OCI-LY3 (cell line): ENCODE data around the gene BIK.

Experiments used
- H2AFZ ChIP-seq: fragments of 200-600, 300-600 bp; shearing (Covaris generic); 2 replicates; pipeline ENCODE4 v1.6.0; 2014; ENCODE audit warnings: antibody characterized with exemption, low read depth, low read length
- H3K27ac ChIP-seq: fragments of 200-600, 300-600 bp; sonication (generic); 2 replicates; pipeline ENCODE4 v1.5.1; 2014; ENCODE audit warnings: mild to moderate bottlenecking, low read length, moderate library complexity, mixed read lengths
- H3K27me3 ChIP-seq: fragments of 200-600, 300-600 bp; sonication (generic); 2 replicates; pipeline ENCODE4 v1.6.1; 2014; ENCODE audit warnings: low read depth, low read length, mixed read lengths
- H3K36me3 ChIP-seq: fragments of 200-600, 300-600 bp; sonication (generic); replicated peaks from 2 replicates; pipeline ENCODE3; 2014; ENCODE audit warnings: low read depth, low read length, mixed read lengths
- H3K4me1 ChIP-seq: fragments of 300-600, 200-600 bp; sonication (generic); 2 replicates; pipeline ENCODE4 v1.6.1; 2014; ENCODE audit warnings: low read length, mixed read lengths
- H3K4me2 ChIP-seq: fragments of 200-600, 300-600 bp; sonication (generic); 2 replicates; pipeline ENCODE4 v1.6.1; 2014; ENCODE audit warnings: low read length, mixed read lengths
- H3K4me3 ChIP-seq: fragments of 300-600, 200-600 bp; sonication (generic); 2 replicates; pipeline ENCODE4 v1.5.1; 2014; ENCODE audit warnings: antibody characterized with exemption, mild to moderate bottlenecking, low read length, moderate library complexity
- H3K79me2 ChIP-seq: fragments of 300-600, 200-600 bp; shearing (Covaris generic); 2 replicates; pipeline ENCODE4 v1.6.1; 2014; ENCODE audit warnings: mild to moderate bottlenecking, low read length, mixed read lengths
- H3K9ac ChIP-seq: fragments of 300-600, 200-600 bp; shearing (Covaris generic); 2 replicates; pipeline ENCODE4 v1.6.0; 2014; ENCODE audit warnings: mild to moderate bottlenecking, low read length, moderate library complexity
- H3K9me3 ChIP-seq: fragments of 200-600, 300-600 bp; shearing (Covaris generic); 2 replicates; pipeline ENCODE4 v1.6.1; 2014; ENCODE audit warnings: low read length, mixed read lengths; ENCODE audit not compliant: insufficient read depth
- H4K20me1 ChIP-seq: fragments of 200-600, 300-600 bp; sonication (generic); 2 replicates; pipeline ENCODE4 v1.6.1; 2016; ENCODE audit warnings: low read length, mixed read lengths; ENCODE audit not compliant: insufficient read depth
- EZH2phosphoT487 ChIP-seq: fragments of 200-600 bp; shearing (Covaris generic); IDR thresholded peaks from 2 replicates; pipeline ENCODE4 v1.6.1; 2018; ENCODE audit warnings: antibody characterized with exemption, mixed run types, low read depth
- TF ChIP-seq, protein P1 (sequence below): fragments of 200-600, 300-600 bp; sonication (generic); IDR thresholded peaks from 2 replicates; pipeline ENCODE4 v1.5.1; 2014; ENCODE audit warnings: antibody characterized with exemption, low read length, low read depth

BIK gene

DNA sequence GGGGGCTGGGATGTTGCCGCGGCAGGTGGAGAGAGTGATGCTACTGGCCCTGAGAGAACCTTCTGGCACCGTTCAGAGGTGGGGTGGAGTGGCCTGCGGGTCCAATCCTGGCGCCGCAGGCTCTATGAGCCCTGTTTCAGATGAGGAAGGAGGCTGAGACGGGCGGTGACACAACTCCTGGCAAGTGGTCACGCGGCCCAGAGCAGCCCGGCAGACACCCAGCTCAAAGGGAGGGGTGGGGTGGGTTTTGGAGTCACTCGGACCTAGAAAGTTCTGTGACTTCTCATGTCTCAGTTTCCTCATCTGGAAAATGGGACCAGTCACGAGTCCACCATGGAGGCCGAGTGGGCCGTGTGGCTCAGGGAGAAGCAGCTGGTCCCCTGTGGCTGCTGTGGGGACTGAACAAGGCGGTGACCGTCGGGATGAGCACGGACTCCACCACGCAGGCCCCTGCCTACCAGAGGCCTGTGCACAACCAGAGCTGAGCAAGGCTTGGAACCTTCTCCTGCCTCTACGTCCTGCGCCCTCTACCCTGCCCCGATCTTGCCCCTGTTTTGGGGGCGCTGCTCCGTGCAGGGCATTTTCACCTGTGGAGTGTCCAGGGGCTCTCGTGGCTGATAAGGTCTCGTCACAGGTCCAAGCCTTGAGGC, 44.5 kb downstream of the BIK start:
- Histone ChIP-seq H2AFZ (no peak overlapping the region), H3K4me2 (no peak overlapping the region), H3K36me3 (no peaks in the 10 kb centered on the region), H3K4me1 (peaks cover 11% of the 10 kb centered on the region; the same call in 1 of the 2 replicates), H3K27ac (no peak overlapping the region), H3K4me3 (no peak overlapping the region), H3K27me3 (peaks cover 6% of the 10 kb centered on the region), H4K20me1 (no peaks in the 10 kb centered on the region), H3K9ac (no peak overlapping the region), H3K79me2 (no peaks in the 10 kb centered on the region), H3K9me3 (no peaks in the 10 kb centered on the region)
- TF ChIP-seq, protein P1, sequence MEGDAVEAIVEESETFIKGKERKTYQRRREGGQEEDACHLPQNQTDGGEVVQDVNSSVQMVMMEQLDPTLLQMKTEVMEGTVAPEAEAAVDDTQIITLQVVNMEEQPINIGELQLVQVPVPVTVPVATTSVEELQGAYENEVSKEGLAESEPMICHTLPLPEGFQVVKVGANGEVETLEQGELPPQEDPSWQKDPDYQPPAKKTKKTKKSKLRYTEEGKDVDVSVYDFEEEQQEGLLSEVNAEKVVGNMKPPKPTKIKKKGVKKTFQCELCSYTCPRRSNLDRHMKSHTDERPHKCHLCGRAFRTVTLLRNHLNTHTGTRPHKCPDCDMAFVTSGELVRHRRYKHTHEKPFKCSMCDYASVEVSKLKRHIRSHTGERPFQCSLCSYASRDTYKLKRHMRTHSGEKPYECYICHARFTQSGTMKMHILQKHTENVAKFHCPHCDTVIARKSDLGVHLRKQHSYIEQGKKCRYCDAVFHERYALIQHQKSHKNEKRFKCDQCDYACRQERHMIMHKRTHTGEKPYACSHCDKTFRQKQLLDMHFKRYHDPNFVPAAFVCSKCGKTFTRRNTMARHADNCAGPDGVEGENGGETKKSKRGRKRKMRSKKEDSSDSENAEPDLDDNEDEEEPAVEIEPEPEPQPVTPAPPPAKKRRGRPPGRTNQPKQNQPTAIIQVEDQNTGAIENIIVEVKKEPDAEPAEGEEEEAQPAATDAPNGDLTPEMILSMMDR = no peak
- TF ChIP-seq EZH2phosphoT487 = no peak

GRCh38 chr22:43155789-43156188, 45.2 kb downstream of the BIK start:
- peaks cover 6% of the 10 kb centered on the region for H3K27me3 ChIP-seq
- H3K9ac ChIP-seq = no peak overlapping the region
- H3K9me3 ChIP-seq = no peaks in the 10 kb centered on the region
- H2AFZ ChIP-seq = no peak overlapping the region
- H3K79me2 ChIP-seq = no peaks in the 10 kb centered on the region
- H4K20me1 ChIP-seq = no peaks in the 10 kb centered on the region
- H3K4me1 ChIP-seq = peaks cover 11% of the 10 kb centered on the region; the same call in 1 of the 2 replicates
- no peak overlapping the region for H3K4me2 ChIP-seq
- TF ChIP-seq, protein P1 = no peak
- TF ChIP-seq EZH2phosphoT487 = no peak
- no peak overlapping the region for H3K4me3 ChIP-seq
- H3K36me3 ChIP-seq = no peaks in the 10 kb centered on the region
- H3K27ac ChIP-seq = no peak overlapping the region

DNA sequence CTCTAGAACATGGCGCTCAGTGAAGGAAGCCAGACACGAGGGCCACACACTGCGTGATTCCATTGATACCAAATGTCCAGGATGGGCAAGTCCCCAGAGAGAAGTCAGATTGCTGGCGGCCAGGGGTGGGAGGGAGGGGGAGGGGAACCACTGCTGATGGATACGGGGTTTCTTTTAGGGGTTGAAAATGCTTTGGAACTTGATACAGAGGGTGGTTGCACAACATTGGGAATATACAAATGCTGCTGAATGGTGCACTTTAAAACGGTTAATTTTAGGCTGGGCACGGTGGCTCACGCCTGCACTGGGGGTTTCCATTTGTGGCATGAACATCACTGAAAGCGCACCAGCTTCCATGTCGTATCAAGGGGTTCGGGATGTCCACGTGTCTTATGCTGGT, 45.9 kb downstream of the BIK start:
- Histone ChIP-seq H3K27ac (no peak overlapping the region), H3K79me2 (no peaks in the 10 kb centered on the region), H3K27me3 (peaks cover 6% of the 10 kb centered on the region), H3K4me3 (no peak overlapping the region), H3K9ac (no peak overlapping the region), H3K36me3 (no peaks in the 10 kb centered on the region), H2AFZ (no peak overlapping the region), H3K9me3 (no peaks in the 10 kb centered on the region), H3K4me1 (peaks cover 11% of the 10 kb centered on the region; the same call in 1 of the 2 replicates), H3K4me2 (no peak overlapping the region), H4K20me1 (no peaks in the 10 kb centered on the region)
- TF ChIP-seq EZH2phosphoT487 = no peak

DNA sequence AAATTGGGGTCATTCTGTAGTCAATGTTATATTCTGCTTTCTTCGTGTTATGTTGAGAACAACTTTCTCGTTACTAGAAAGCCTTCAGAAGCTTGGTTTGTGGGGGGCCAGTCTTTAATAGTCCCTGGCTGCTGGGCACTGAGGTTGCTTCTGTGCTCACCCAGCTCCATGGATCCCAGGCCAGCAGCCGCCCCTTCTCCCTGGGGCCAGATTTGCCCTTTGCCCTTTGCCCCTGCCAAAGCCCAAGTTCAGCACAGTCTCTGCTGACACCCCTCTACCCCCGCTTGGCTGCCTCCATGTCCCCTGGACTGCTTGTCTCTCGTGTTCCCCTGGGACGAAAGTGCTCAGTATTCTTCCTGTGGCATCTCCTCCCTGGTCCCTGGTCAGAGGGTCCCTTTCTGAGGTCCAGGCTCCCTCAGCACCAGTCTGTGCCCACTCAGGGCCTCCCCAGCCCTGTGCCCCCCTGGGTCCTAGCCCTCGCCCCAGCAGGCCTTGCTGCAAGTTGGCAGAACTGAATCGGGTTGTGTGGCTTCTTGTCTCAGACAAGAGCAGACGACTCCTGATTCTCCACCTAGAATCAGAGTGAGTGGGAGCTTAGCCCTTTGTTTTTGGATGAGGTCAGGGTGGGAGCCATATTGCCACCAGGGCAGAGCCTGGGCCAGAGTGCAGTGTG, 47.5 kb downstream of the BIK start:
- no peaks in the 10 kb centered on the region for H3K36me3 ChIP-seq
- no peak overlapping the region for H3K4me3 ChIP-seq
- H3K4me2 ChIP-seq = no peak overlapping the region
- no peak overlapping the region for H3K9ac ChIP-seq
- H3K27ac ChIP-seq = no peak overlapping the region
- no peaks in the 10 kb centered on the region for H3K27me3 ChIP-seq
- 0 out of 2 replicates have a peak, but pooled peaks cover under 1% of the 10 kb centered on the region for H3K4me1 ChIP-seq
- TF ChIP-seq, protein P1 = no peak
- TF ChIP-seq EZH2phosphoT487 = no peak
- no peaks in the 10 kb centered on the region for H3K9me3 ChIP-seq
- H2AFZ ChIP-seq = no peak overlapping the region
- H3K79me2 ChIP-seq = no peaks in the 10 kb centered on the region
- no peaks in the 10 kb centered on the region for H4K20me1 ChIP-seq
